ENCODE data around the gene FOXF2.

DNA sequence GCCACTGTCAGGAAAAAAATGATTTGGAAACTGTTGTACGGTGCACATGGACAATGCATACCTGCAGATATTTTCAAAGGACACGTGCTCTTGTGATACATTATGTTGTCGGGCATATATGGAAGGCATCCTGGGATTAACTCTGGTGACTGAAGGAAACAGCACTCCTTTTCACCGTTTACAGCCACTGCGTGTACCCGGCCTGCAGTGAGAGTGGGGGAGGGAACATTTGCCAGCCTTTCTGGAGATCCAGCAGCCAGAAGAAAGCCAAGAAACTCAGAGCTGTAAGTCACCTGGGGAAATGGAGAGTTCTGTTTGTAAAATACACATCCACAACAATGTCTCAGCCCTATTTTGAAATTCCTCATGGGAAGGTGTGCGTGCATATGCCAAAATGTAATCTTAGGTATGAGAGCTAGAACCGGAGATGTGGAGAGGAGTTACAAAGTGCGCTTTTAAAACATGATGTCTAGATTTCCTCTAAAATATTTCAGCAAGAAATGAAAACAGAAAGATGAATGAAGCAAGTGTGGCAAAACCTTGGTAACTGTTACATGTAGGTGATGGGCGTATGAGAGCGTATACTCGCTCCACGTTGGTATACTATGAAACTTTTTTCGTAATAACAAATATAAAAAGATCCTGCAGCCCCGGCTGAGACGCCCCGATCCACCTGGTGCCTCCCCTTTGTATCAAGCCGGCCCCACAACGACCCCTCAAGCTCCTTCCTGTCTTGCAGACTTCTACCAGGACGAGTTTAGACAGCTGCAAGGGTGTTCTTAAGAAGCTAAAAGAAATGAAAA, 8.6 kb upstream of the FOXF2 start:
- TF ChIP-seq, protein P1, sequence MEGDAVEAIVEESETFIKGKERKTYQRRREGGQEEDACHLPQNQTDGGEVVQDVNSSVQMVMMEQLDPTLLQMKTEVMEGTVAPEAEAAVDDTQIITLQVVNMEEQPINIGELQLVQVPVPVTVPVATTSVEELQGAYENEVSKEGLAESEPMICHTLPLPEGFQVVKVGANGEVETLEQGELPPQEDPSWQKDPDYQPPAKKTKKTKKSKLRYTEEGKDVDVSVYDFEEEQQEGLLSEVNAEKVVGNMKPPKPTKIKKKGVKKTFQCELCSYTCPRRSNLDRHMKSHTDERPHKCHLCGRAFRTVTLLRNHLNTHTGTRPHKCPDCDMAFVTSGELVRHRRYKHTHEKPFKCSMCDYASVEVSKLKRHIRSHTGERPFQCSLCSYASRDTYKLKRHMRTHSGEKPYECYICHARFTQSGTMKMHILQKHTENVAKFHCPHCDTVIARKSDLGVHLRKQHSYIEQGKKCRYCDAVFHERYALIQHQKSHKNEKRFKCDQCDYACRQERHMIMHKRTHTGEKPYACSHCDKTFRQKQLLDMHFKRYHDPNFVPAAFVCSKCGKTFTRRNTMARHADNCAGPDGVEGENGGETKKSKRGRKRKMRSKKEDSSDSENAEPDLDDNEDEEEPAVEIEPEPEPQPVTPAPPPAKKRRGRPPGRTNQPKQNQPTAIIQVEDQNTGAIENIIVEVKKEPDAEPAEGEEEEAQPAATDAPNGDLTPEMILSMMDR (IDR thresholded peaks at IDR 0.05): no peak
- TF ChIP-seq POLR2A (IDR thresholded peaks at IDR 0.05) (no peak), POLR2AphosphoS5 (IDR thresholded peaks at IDR 0.05) (no peak)
